Neutrophil (primary cell): ENCODE results near the gene TTYH3.
"Not testable (repeated sequence)": the region's sequence is repeated elsewhere in the genome, so short reads cannot be mapped to it uniquely, and the experiment has no call there.

Experiments used
- H3K27ac ChIP-seq: fragments of 200-600 bp; sonication (generic); 2 replicates; pipeline ENCODE4 v1.5.1; 2016; ENCODE audit warnings: mild to moderate bottlenecking, moderate library complexity
- H3K27me3 ChIP-seq: fragments of 200-600 bp; sonication (generic); 2 replicates; pipeline ENCODE4 v1.6.0; 2016; ENCODE audit warnings: mild to moderate bottlenecking
- H3K36me3 ChIP-seq: fragments of 200-600 bp; sonication (generic); 2 replicates; pipeline ENCODE4 v1.5.1; 2017
- H3K4me1 ChIP-seq, 2 experiments: fragments of 200-600 bp in 1 of 2; sonication (generic) in 1 of 2; 1 replicate in 1 of 2; 2 replicates in 1 of 2; pipeline versions ENCODE4 v1.5.1 to v1.6.1; 2013 to 2016; ENCODE audit warnings: low read depth in 1 of 2, low read length in 1 of 2, mild to moderate bottlenecking in 1 of 2, moderate library complexity in 1 of 2; ENCODE audit not compliant: control insufficient read depth in 1 of 2, insufficient read depth in 1 of 2
- H3K4me3 ChIP-seq, 2 experiments: fragments of 200-600 bp in 1 of 2; sonication (generic) in 1 of 2; 1 replicate in 1 of 2; 2 replicates in 1 of 2; pipeline ENCODE4 v1.5.1; 2013 to 2016; ENCODE audit warnings: low read depth in 1 of 2, low read length in 1 of 2, mild to moderate bottlenecking in 1 of 2, moderate library complexity in 1 of 2
- H3K9me3 ChIP-seq: fragments of 200-600 bp; sonication (generic); 2 replicates; pipeline ENCODE4 v1.5.1; 2016
- CTCF ChIP-seq: fragments of 200-600 bp; sonication (generic); IDR thresholded peaks from 2 replicates; pipeline ENCODE4 v1.5.1; 2016; ENCODE audit warnings: antibody characterized with exemption

Gene TTYH3

GRCh38 chr7:2689951-2690705, 58.3 kb downstream of the TTYH3 start:
- H3K27ac ChIP-seq = no peak overlapping the region
- no peak for TF ChIP-seq CTCF

GRCh38 chr7:2691011-2691707, 59.4 kb downstream of the TTYH3 start:
- no peaks in the 10 kb centered on the region for H3K4me1 ChIP-seq
- H3K9me3 ChIP-seq = no peaks in the 10 kb centered on the region
- H3K27ac ChIP-seq = no peak overlapping the region
- TF ChIP-seq CTCF = no peak
- peaks cover 51% of the 10 kb centered on the region for H3K27me3 ChIP-seq
- H3K4me3 ChIP-seq = no peak overlapping the region
- H3K36me3 ChIP-seq = no peaks in the 10 kb centered on the region

More at GRCh38 chr7:2689951-2690705, 58.3 kb downstream of the TTYH3 start:
- Histone ChIP-seq H3K4me3 (no peak overlapping the region), H3K4me1 (no peaks in the 10 kb centered on the region), H3K36me3 (no peaks in the 10 kb centered on the region), H3K9me3 (no peaks in the 10 kb centered on the region), H3K27me3 (peaks cover 56% of the 10 kb centered on the region)

- not testable (repeated sequence) for H3K27ac ChIP-seq, H3K4me3 ChIP-seq, H3K36me3 ChIP-seq, H3K9me3 ChIP-seq, H3K4me1 ChIP-seq
- H3K27me3 ChIP-seq = peaks cover 49% of the 10 kb centered on the region
These were observed 60.2 kb downstream of the TTYH3 start for GRCh38 chr7:2691932-2692439.

GRCh38 chr7:2692543-2692942, 60.8 kb downstream of the TTYH3 start:
- Histone ChIP-seq H3K9me3 (no peaks in the 10 kb centered on the region), H3K4me3 (no peak overlapping the region), H3K27me3 (peaks cover 49% of the 10 kb centered on the region), H3K27ac (no peak overlapping the region), H3K4me1 (no peaks in the 10 kb centered on the region), H3K36me3 (no peaks in the 10 kb centered on the region)
- no peak for TF ChIP-seq CTCF

GRCh38 chr7:2693420-2694121, 61.8 kb downstream of the TTYH3 start:
- not testable (repeated sequence) for H3K9me3 ChIP-seq, H3K36me3 ChIP-seq, H3K27ac ChIP-seq, H3K4me1 ChIP-seq, H3K4me3 ChIP-seq
- peaks cover 49% of the 10 kb centered on the region for H3K27me3 ChIP-seq

GRCh38 chr7:2694122-2694436, 62.3 kb downstream of the TTYH3 start:
- H3K9me3 ChIP-seq, H3K27ac ChIP-seq, H3K36me3 ChIP-seq, H3K4me1 ChIP-seq, H3K4me3 ChIP-seq: not testable (repeated sequence)
- peaks cover 49% of the 10 kb centered on the region for H3K27me3 ChIP-seq
